ENCODE results near the gene MTOR. TPM values are rescaled to one million over a fixed set of nuclear protein-coding genes. Genes with fewer than 3 reads are reported as not detected.

The MTOR gene
- total and polyA plus RNA-seq, 10 of the 15 experiments (the other 5 are each of a cell fraction or from before 2014, with no cell fraction given) = 6.6 to 41.8 (median 29.8) TPM

DNA sequence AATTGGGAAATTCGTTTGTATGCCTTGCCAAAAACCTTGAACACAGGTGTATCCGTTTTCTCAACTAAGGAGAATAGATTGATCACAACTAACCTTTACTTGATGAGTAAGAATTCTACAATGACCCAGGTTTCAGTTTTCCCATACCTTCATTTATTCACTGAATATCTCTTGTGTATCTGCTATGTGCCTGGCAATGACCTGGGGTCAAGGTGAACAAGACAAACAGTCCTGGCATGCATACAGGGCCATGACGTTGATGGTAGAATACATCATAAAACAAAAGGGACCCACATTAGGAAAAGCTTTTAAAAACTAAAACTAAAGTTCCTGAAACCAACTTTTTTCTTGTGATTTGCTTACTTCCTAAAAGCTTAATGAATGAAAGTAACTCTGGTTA is 130.5 kb downstream of the MTOR start (continued):
- TF ChIP-seq, protein P1, sequence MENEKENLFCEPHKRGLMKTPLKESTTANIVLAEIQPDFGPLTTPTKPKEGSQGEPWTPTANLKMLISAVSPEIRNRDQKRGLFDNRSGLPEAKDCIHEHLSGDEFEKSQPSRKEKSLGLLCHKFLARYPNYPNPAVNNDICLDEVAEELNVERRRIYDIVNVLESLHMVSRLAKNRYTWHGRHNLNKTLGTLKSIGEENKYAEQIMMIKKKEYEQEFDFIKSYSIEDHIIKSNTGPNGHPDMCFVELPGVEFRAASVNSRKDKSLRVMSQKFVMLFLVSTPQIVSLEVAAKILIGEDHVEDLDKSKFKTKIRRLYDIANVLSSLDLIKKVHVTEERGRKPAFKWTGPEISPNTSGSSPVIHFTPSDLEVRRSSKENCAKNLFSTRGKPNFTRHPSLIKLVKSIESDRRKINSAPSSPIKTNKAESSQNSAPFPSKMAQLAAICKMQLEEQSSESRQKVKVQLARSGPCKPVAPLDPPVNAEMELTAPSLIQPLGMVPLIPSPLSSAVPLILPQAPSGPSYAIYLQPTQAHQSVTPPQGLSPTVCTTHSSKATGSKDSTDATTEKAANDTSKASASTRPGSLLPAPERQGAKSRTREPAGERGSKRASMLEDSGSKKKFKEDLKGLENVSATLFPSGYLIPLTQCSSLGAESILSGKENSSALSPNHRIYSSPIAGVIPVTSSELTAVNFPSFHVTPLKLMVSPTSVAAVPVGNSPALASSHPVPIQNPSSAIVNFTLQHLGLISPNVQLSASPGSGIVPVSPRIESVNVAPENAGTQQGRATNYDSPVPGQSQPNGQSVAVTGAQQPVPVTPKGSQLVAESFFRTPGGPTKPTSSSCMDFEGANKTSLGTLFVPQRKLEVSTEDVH (IDR thresholded peaks at IDR 0.05; ENCODE audit: low read depth, partially characterized antibody) = no peak

DNA sequence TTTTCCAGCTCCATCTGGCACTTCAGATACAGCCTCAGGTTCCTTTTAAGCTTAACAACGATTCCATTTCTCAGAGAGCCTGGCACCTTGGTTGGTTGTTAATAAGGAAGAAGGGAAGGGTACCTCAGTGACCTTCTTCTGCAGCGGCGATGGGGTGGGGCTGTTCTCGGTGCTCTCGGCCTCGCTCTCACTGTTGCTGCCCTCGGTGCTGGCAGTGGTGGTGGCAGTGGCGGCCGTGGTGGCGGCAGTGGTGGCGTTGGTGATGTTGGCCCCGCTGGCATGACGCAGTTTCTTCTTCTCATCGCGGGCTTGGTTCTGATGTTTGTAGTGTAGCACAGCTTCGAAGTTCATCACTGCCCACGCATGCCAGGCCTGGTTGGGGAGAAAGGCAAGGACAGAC is 131.9 kb downstream of the MTOR start:
- ChIA-PET POLR2A (interaction anchor here (0.5 kb wide), 2 partner anchors 542 to 781 kb away, joined by 3 to 4 read pairs; no protein-coding TSS in a partner anchor), CTCF (interaction anchor here (0.6 kb wide), 1 partner anchor 53 kb away, joined by 3 read pairs; no protein-coding TSS in a partner anchor), SMC1A (ENCODE audit: uncharacterized antibody, unreplicated experiment) (no interaction called here), RAD21 (ENCODE audit: unreplicated experiment) (no interaction called here)
- Histone ChIP-seq H3K4me1 (ENCODE audit: control insufficient read depth, insufficient read depth, low read length) (no peaks in the 10 kb centered on the region), H3K36me3 (ENCODE audit: control insufficient read depth in 2 of 2, insufficient read depth in 2 of 2, low read length in 1 of 2) (peaks cover 19 to 28% of the 10 kb centered on the region in 2 experiments), H4K20me1 (ENCODE audit: control insufficient read depth, insufficient read depth) (no peaks in the 10 kb centered on the region), H3K79me2 (ENCODE audit: control insufficient read depth, insufficient read depth, low read length) (no peaks in the 10 kb centered on the region), H3K27me3 (replicated peaks in 1 of 2; ENCODE audit: control insufficient read depth in 2 of 2, insufficient read depth in 2 of 2, low read length in 1 of 2) (no peaks in the 10 kb centered on the region), H3K27ac (ENCODE audit: control insufficient read depth, insufficient read depth) (no peak overlapping the region), H3K9me3 (replicated peaks; ENCODE audit: control insufficient read depth, insufficient read depth, low read length) (no peaks in the 10 kb centered on the region), H3K4me3 (no peak overlapping the region), H2AFZ (ENCODE audit: control insufficient read depth, low read depth, low read length) (no peak overlapping the region), H3K4me2 (ENCODE audit: control insufficient read depth, insufficient read depth) (no peak overlapping the region), H3K9ac (ENCODE audit: control insufficient read depth, insufficient read depth, low read length) (no peak overlapping the region)
- DNase-seq (ENCODE audit: low read depth, low spot score) (no peak), ATAC-seq (no peak), FAIRE-seq (no peak)
- in situ Hi-C loops (cut with MboI) = no loop called here
- no TSS peak for BruUV-seq (replicated peaks)
- TF ChIP-seq YBX1 (IDR thresholded peaks at IDR 0.05) = no peak
- TF ChIP-seq PAX5 (IDR thresholded peaks at IDR 0.05; ENCODE audit: borderline replicate concordance, low read depth, low read length) = no peak
- TF ChIP-seq MEF2A (IDR thresholded peaks at IDR 0.05; ENCODE audit: insufficient read depth, low read depth, low read length) = no peak
- no peak for TF ChIP-seq JUND (IDR thresholded peaks at IDR 0.05; ENCODE audit: low read depth, low read length)
- TF ChIP-seq CHD4 (IDR thresholded peaks at IDR 0.05) = no peak
- TF ChIP-seq ZZZ3 (IDR thresholded peaks at IDR 0.05; ENCODE audit: control insufficient read depth, insufficient read length, low read depth) = no peak
- no peak for TF ChIP-seq NFXL1 (IDR thresholded peaks at IDR 0.05; ENCODE audit: borderline replicate concordance)
- 97% methylated on average over 16 of the region's 17 CpGs for WGBS (ENCODE audit: insufficient coverage, insufficient replicate concordance, low lambda C conversion rate, missing lambda C conversion rate)
- intact Hi-C loops (cut with micrococcal nuclease; ENCODE audit: unreplicated experiment) = no loop called here
